ENCODE measurements around the gene RALGPS1.

The RALGPS1 gene

GRCh38 chr9:127135056-127135745, 220.6 kb downstream of the RALGPS1 start:
- no peak for TF ChIP-seq CTCF (IDR thresholded peaks at IDR 0.05)
- Histone ChIP-seq H3K27ac (no peak overlapping the region), H3K4me3 (ENCODE audit: low read depth in 1 of 2, low read length in 1 of 2) (no peak overlapping the region)

GRCh38 chr9:127136081-127136879, 221.7 kb downstream of the RALGPS1 start:
- Histone ChIP-seq H3K27me3 (no peaks in the 10 kb centered on the region), H3K4me3 (ENCODE audit: low read depth in 1 of 2, low read length in 1 of 2) (no peak overlapping the region), H3K36me3 (no peaks in the 10 kb centered on the region)

More at GRCh38 chr9:127135056-127135745, 220.6 kb downstream of the RALGPS1 start:
- Histone ChIP-seq H3K27me3 (no peaks in the 10 kb centered on the region), H3K36me3 (no peaks in the 10 kb centered on the region), H3K4me1 (ENCODE audit: control insufficient read depth in 1 of 2, insufficient read depth in 1 of 2, low read depth in 1 of 2, low read length in 1 of 2) (peaks cover 14 to 18% of the 10 kb centered on the region in 2 experiments), H3K9me3 (no peaks in the 10 kb centered on the region)

GRCh38 chr9:127136880-127137639, 222.5 kb downstream of the RALGPS1 start:
- Histone ChIP-seq H3K4me3 (ENCODE audit: low read depth in 1 of 2, low read length in 1 of 2) (no peak overlapping the region), H3K9me3 (no peaks in the 10 kb centered on the region), H3K4me1 (ENCODE audit: control insufficient read depth in 1 of 2, insufficient read depth in 1 of 2, low read depth in 1 of 2, low read length in 1 of 2) (no peaks in the 10 kb centered on the region), H3K36me3 (no peaks in the 10 kb centered on the region), H3K27me3 (no peaks in the 10 kb centered on the region), H3K27ac (no peak overlapping the region)
- no peak for TF ChIP-seq CTCF (IDR thresholded peaks at IDR 0.05)

More at GRCh38 chr9:127136081-127136879, 221.7 kb downstream of the RALGPS1 start:
- no peaks in the 10 kb centered on the region for H3K9me3 ChIP-seq
- H3K4me1 ChIP-seq (ENCODE audit: control insufficient read depth in 1 of 2, insufficient read depth in 1 of 2, low read depth in 1 of 2, low read length in 1 of 2), result peaks cover 5 to 8% of the 10 kb centered on the region in 2 experiments
- TF ChIP-seq CTCF (IDR thresholded peaks at IDR 0.05), result no peak
- no peak overlapping the region for H3K27ac ChIP-seq

- H3K27ac ChIP-seq, result no peak overlapping the region
- H3K27me3 ChIP-seq, result no peaks in the 10 kb centered on the region
- no peaks in the 10 kb centered on the region for H3K36me3 ChIP-seq
- TF ChIP-seq CTCF (IDR thresholded peaks at IDR 0.05), result no peak
- H3K4me3 ChIP-seq (ENCODE audit: low read depth in 1 of 2, low read length in 1 of 2), result no peak overlapping the region
- H3K4me1 ChIP-seq (ENCODE audit: control insufficient read depth in 1 of 2, insufficient read depth in 1 of 2, low read depth in 1 of 2, low read length in 1 of 2), result no peaks in the 10 kb centered on the region
- no peaks in the 10 kb centered on the region for H3K9me3 ChIP-seq
Observed at GRCh38 chr9:127137640-127138360, 223.2 kb downstream of the RALGPS1 start.

GRCh38 chr9:127138444-127138843, 223.9 kb downstream of the RALGPS1 start:
- Histone ChIP-seq H3K27me3 (no peaks in the 10 kb centered on the region), H3K4me3 (ENCODE audit: low read depth in 1 of 2, low read length in 1 of 2) (no peak overlapping the region), H3K27ac (no peak overlapping the region), H3K36me3 (no peaks in the 10 kb centered on the region), H3K4me1 (ENCODE audit: control insufficient read depth in 1 of 2, insufficient read depth in 1 of 2, low read depth in 1 of 2, low read length in 1 of 2) (no peaks in the 10 kb centered on the region), H3K9me3 (no peaks in the 10 kb centered on the region)
- TF ChIP-seq CTCF (IDR thresholded peaks at IDR 0.05), result no peak
